ENCODE measurements around the gene GRM7.

GRCh38 chr3:7410782-7411181 is 549.9 kb downstream of the GRM7 start:
- TF ChIP-seq CTCF (IDR thresholded peaks at IDR 0.05) (no peak), POLR2A (IDR thresholded peaks at IDR 0.05; ENCODE audit: low read depth) (no peak), EP300 (IDR thresholded peaks at IDR 0.05) (no peak)

Data from esophagus muscularis mucosa (tissue), 4 donors.